K562 (cell line): ENCODE results near the gene ZNF629. TPM values are rescaled to one million over a fixed set of nuclear protein-coding genes. Genes with fewer than 3 reads are reported as not detected.
A peak's percentile ranks its signal among the peaks of the same experiment; 100 is the strongest.

Source experiments
- ATAC-seq: fragments of 200-7000 bp; cut with Tn5 transposase; 3 replicates; pipeline ENCODE4 v1.9.1; 2020; ENCODE audit warnings: moderate library complexity
- BruUV-seq: library from RNA; stranded (reverse); fragments of 400-500 nt; replicated peaks from 2 replicates; lab custom pipeline; 2021; lab: Mats Ljungman, UMichigan
- CTCF ChIA-PET: fragments of 300-600 bp; formaldehyde crosslinking; extraction: SDS; loops from one replicate; lab custom pipeline; 2021; ENCODE audit warnings: low intra/inter-chr PET ratio; lab: Yijun Ruan, JAX
- POLR2A ChIA-PET: fragments of 300-600, 350-650 bp; sonication (Branson Sonifier 250); formaldehyde crosslinking; extraction: SDS; loops from one replicate; lab custom pipeline; 2021; ENCODE audit warnings: antibody characterized with exemption, inconsistent platforms; lab: Yijun Ruan, JAX
- DNase-seq, 4 experiments: peaks; one replicate each; pipeline versions ENCODE4 v3.0.0 to v3.0.0-alpha.2; 2011 to 2018; ENCODE audit warnings: low spot score in 3 of 4, mixed read lengths in 3 of 4; ENCODE audit errors: extremely low read depth in 1 of 4
- FAIRE-seq: peaks from 2 replicates; lab custom pipeline; 2011; peaks lifted over from hg19 to GRCh38; lab: Jason Lieb, UNC
- H2AFZ ChIP-seq: 2 replicates; pipeline ENCODE4 v1.6.0; 2011; ENCODE audit warnings: low read depth, low read length, control low read depth, inconsistent platforms
- H3K27ac ChIP-seq: fragments of 200-600 bp; 3 replicates; pipeline ENCODE4 v1.8.0; 2011; ENCODE audit warnings: low read depth, mild to moderate bottlenecking, control low read depth, inconsistent platforms, low read length, moderate library complexity, mixed read lengths; ENCODE audit errors: extremely low read depth
- H3K27me3 ChIP-seq, 2 experiments: fragments of 300-600 bp in 1 of 2; 2 replicates in 1 of 2; 3 replicates in 1 of 2; pipeline versions ENCODE4 v1.6.0 to v1.8.0; 2011; ENCODE audit warnings: inconsistent platforms in 2 of 2, low read length in 2 of 2, mild to moderate bottlenecking in 1 of 2, mixed read lengths in 1 of 2, moderate library complexity in 1 of 2; ENCODE audit not compliant: control insufficient read depth in 2 of 2, insufficient read depth in 2 of 2
- H3K36me3 ChIP-seq: fragments of 300-600 bp; 3 replicates; pipeline ENCODE4 v1.8.0; 2011; ENCODE audit warnings: mild to moderate bottlenecking, low read length, inconsistent platforms; ENCODE audit not compliant: control insufficient read depth, insufficient read depth
- H3K4me1 ChIP-seq, 2 experiments: fragments of 200-600 bp in 1 of 2; replicated peaks in 1 of 2; 2 replicates in 1 of 2; 3 replicates in 1 of 2; pipeline versions ENCODE4 v1.5.1 to v1.8.0; 2011; ENCODE audit warnings: inconsistent platforms in 2 of 2, low read length in 2 of 2, mild to moderate bottlenecking in 1 of 2, mixed read lengths in 1 of 2, moderate library complexity in 1 of 2; ENCODE audit not compliant: control insufficient read depth in 2 of 2, insufficient read depth in 2 of 2
- H3K4me2 ChIP-seq: 2 replicates; pipeline ENCODE4 v1.6.1; 2011; ENCODE audit warnings: low read length, control low read depth, inconsistent platforms, mixed read lengths; ENCODE audit not compliant: insufficient read depth
- H3K4me3 ChIP-seq: fragments of 200-600 bp; sonication (generic), shearing (Covaris generic); 2 replicates; pipeline ENCODE4 v1.5.1; 2016; ENCODE audit warnings: control low read depth, inconsistent platforms
- H3K79me2 ChIP-seq: fragments of 200-600 bp; 3 replicates; pipeline ENCODE4 v1.8.0; 2011; ENCODE audit warnings: low read length, inconsistent platforms; ENCODE audit not compliant: control insufficient read depth, insufficient read depth
- H3K9ac ChIP-seq, 2 experiments: 2 replicates each; pipeline versions ENCODE4 v1.6.0 to v1.6.1; 2011; ENCODE audit warnings: low read depth in 2 of 2, low read length in 2 of 2, control low read depth in 1 of 2, inconsistent platforms in 1 of 2, mild to moderate bottlenecking in 1 of 2, mixed read lengths in 1 of 2; ENCODE audit not compliant: insufficient read depth in 1 of 2
- H3K9me1 ChIP-seq: one replicate; pipeline ENCODE4 v1.6.0; 2011; ENCODE audit warnings: inconsistent platforms, mild to moderate bottlenecking, low read length, moderate library complexity; ENCODE audit not compliant: control insufficient read depth, insufficient read depth
- H3K9me3 ChIP-seq: replicated peaks from 2 replicates; pipeline ENCODE4 v1.5.1; 2011; ENCODE audit warnings: low read depth, low read length, inconsistent platforms; ENCODE audit not compliant: control insufficient read depth, insufficient read depth
- H4K20me1 ChIP-seq: replicated peaks from 2 replicates; pipeline ENCODE4 v1.6.1; 2011; ENCODE audit warnings: low read length, inconsistent platforms, mixed read lengths; ENCODE audit not compliant: control insufficient read depth, insufficient read depth
- NFE2 ChIP-seq: IDR thresholded peaks from 2 replicates; pipeline ENCODE4 v1.6.1; 2014; ENCODE audit warnings: antibody characterized with exemption, low read depth
- RBFOX2 ChIP-seq: fragments of 200-400 bp; formaldehyde crosslinking; IDR thresholded peaks from 2 replicates; pipeline ENCODE4 v1.6.1; 2017; ENCODE audit warnings: low read depth, mild to moderate bottlenecking, low read length, moderate library complexity
- WGBS: fragments of 100-300 bp; shearing (Covaris generic); methylation state at CpG from one replicate; pipeline ENCODE4 v1.1.6; 2016; ENCODE audit warnings: low coverage, mixed read lengths; ENCODE audit not compliant: insufficient coverage; ENCODE audit errors: missing lambda C conversion rate; 5-methylcytosine and 5-hydroxymethylcytosine counted together
- in situ Hi-C: fragments of 300-500 bp; cut with MboI; formaldehyde crosslinking; loops from 4 replicates; pipeline ENCODE4 v1.15.0; 2018; ENCODE audit warnings: inconsistent platforms, mixed read lengths
- intact Hi-C: fragments of 100-400 bp; cut with micrococcal nuclease; formaldehyde crosslinking; loops from 2 replicates; pipeline ENCODE4 v1.14.2; 2022
- polyA plus RNA-seq, 8 experiments: library from polyadenylated mRNA; depleted of rRNA in 4 of 8; stranded (reverse) in 5 of 8; unstranded in 3 of 8; fragments of >200 nt; fragmentation: Nextera tagmentation in 2 of 8; fragmentation: Illumina TruSeq in 1 of 8; extraction: Ambion mirVana in 2 of 8; extraction: Trizol in 1 of 8; gene quantifications; 2 replicates each; pipeline versions ENCODE4 v1.2.1 to v1.2.3, GENCODE V29; 2011 to 2014; ENCODE audit warnings: inconsistent platforms in 1 of 8, missing spikeins in 1 of 8
- total RNA-seq, 7 experiments: library from RNA; depleted of rRNA in 6 of 7; stranded (reverse); fragments of >200 nt in 6 of 7; fragmentation: Illumina TruSeq in 2 of 7; extraction: Trizol in 2 of 7; gene quantifications; 2 replicates each; pipeline versions ENCODE4 v1.2.1 to v1.2.3, GENCODE V29; 2011 to 2021; ENCODE audit warnings: low replicate concordance in 1 of 7
- TF ChIP-seq, protein P1 (sequence below), 2 experiments: fragments of 450-650 bp in 1 of 2; IDR thresholded peaks; 2 replicates each; pipeline ENCODE4 v1.6.1; 2011 to 2017; ENCODE audit warnings: low read depth in 2 of 2, antibody characterized with exemption in 1 of 2, borderline replicate concordance in 1 of 2, low read length in 1 of 2, mild to moderate bottlenecking in 1 of 2, mixed read lengths in 1 of 2; ENCODE audit not compliant: control insufficient read depth in 1 of 2

ZNF629 gene
- total and polyA plus RNA-seq, 9 of the 15 experiments (the other 6 are each of a cell fraction or from before 2014, with no cell fraction given) = 0.44 to 18.8 (median 7.4) TPM

DNA sequence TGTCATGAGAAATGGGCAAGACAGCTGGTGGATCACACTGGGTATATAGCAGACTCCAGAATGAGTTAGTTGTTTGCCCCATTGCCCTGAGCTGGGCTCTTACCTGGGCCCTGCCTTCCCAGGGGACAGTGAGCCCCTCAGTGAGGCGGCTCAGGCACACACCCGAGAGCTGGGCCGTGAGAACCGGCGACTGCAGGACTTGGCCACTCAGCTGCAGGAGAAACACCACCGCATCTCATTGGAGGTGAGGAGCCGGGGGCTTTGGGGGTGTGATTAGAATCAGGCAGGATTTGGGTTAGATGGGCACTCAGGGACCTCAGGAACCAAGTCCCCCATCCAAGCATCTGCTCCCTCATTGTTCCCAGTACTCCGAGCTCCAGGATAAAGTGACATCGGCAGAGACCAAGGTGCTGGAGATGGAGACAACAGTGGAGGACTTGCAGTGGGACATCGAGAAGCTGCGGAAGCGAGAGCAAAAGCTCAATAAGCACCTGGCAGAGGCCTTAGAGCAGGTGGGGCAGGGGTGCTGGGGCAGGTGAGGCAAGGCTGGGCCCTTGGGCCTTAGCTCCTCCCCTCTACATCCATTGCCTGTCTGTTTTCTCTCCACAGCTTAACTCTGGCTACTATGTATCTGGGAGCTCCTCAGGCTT is 22.1 kb downstream of the ZNF629 start:
- Histone ChIP-seq H4K20me1 (no peaks in the 10 kb centered on the region), H3K36me3 (peaks cover 78% of the 10 kb centered on the region), H3K27ac (no peak overlapping the region), H3K9me1 (no peaks in the 10 kb centered on the region), H3K9me3 (no peaks in the 10 kb centered on the region), H3K27me3 (no peaks in the 10 kb centered on the region), H3K4me3 (no peak overlapping the region), H3K9ac (peak overlapping the region in 1 of 2 experiments; percentile 27; a peak in 2 of 4 replicates), H3K79me2 (peaks cover 42% of the 10 kb centered on the region), H3K4me2 (no peak overlapping the region), H2AFZ (no peak overlapping the region), H3K4me1 (peaks cover 19 to 47% of the 10 kb centered on the region in 2 experiments; a peak in 4 of 5 replicates)
- no TSS peak for BruUV-seq
- FAIRE-seq (no peak), ATAC-seq (no peak), DNase-seq (no peak)
- POLR2A ChIA-PET = interaction anchor here (0.6 to 3.1 kb wide), 6 partner anchors 9 to 353 kb away, joined by 3 to 16 read pairs (median 4); partner anchors contain the start of genes KAT8 and PHKG2
- CTCF ChIA-PET = no interaction called here
- 98% methylated on average over 12 of the region's 12 CpGs for WGBS
- TF ChIP-seq RBFOX2 = 0 out of 2 replicates have a peak, but pooled peaks have one; percentile 23
- no peak for TF ChIP-seq NFE2
- TF ChIP-seq, protein P1, sequence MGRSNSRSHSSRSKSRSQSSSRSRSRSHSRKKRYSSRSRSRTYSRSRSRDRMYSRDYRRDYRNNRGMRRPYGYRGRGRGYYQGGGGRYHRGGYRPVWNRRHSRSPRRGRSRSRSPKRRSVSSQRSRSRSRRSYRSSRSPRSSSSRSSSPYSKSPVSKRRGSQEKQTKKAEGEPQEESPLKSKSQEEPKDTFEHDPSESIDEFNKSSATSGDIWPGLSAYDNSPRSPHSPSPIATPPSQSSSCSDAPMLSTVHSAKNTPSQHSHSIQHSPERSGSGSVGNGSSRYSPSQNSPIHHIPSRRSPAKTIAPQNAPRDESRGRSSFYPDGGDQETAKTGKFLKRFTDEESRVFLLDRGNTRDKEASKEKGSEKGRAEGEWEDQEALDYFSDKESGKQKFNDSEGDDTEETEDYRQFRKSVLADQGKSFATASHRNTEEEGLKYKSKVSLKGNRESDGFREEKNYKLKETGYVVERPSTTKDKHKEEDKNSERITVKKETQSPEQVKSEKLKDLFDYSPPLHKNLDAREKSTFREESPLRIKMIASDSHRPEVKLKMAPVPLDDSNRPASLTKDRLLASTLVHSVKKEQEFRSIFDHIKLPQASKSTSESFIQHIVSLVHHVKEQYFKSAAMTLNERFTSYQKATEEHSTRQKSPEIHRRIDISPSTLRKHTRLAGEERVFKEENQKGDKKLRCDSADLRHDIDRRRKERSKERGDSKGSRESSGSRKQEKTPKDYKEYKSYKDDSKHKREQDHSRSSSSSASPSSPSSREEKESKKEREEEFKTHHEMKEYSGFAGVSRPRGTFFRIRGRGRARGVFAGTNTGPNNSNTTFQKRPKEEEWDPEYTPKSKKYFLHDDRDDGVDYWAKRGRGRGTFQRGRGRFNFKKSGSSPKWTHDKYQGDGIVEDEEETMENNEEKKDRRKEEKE (IDR thresholded peaks at IDR 0.05; ENCODE audit: borderline replicate concordance in 1 of 2, control insufficient read depth in 1 of 2, low read depth in 2 of 2, low read length in 1 of 2) = no peak
- intact Hi-C loops = loop anchor here (5.0 kb wide), 1 partner anchor 47 kb away; no protein-coding TSS in a partner anchor
- in situ Hi-C loops = no loop called here
